CD8-positive, alpha-beta memory T cell (primary cell): ENCODE data around the gene MS4A8. TPM values are rescaled to one million over a fixed set of nuclear protein-coding genes. Genes with fewer than 3 reads are reported as not detected.
"Not testable (repeated sequence)": the region's sequence is repeated elsewhere in the genome, so short reads cannot be mapped to it uniquely, and the experiment has no call there.

Experiments used
- CTCF ChIA-PET: fragments of 350-600 bp; sonication (Branson Sonifier 250); formaldehyde crosslinking; loops from one replicate; lab custom pipeline; 2021; ENCODE audit warnings: antibody characterized with exemption; lab: Charles Lee
- POLR2A ChIA-PET: fragments of 350-600 bp; sonication (Branson Sonifier 250); formaldehyde crosslinking; loops from one replicate; lab custom pipeline; 2021; ENCODE audit warnings: antibody characterized with exemption; lab: Charles Lee
- DNase-seq, 5 donors: peaks; one replicate each; pipeline versions ENCODE4 v3.0.0 to v3.0.0-alpha.2; 2020 to 2022; ENCODE audit warnings: mixed read lengths in 1 of 5
- H3K27ac ChIP-seq: one replicate; pipeline ENCODE4 v1.7.0; 2013; ENCODE audit warnings: low read depth, mild to moderate bottlenecking, low read length, moderate library complexity
- H3K27me3 ChIP-seq: 2 replicates; pipeline ENCODE4 v1.7.0; 2013; ENCODE audit warnings: low read length, mild to moderate bottlenecking; ENCODE audit not compliant: insufficient read depth, poor library complexity, severe bottlenecking
- H3K36me3 ChIP-seq: 2 replicates; pipeline ENCODE4 v1.7.0; 2013; ENCODE audit warnings: mild to moderate bottlenecking, low read length, moderate library complexity; ENCODE audit not compliant: insufficient read depth
- H3K4me1 ChIP-seq: 2 replicates; pipeline ENCODE4 v1.7.0; 2013; ENCODE audit warnings: mild to moderate bottlenecking, low read length, moderate library complexity; ENCODE audit not compliant: insufficient read depth
- H3K4me3 ChIP-seq: 2 replicates; pipeline ENCODE4 v1.7.0; 2013; ENCODE audit warnings: mild to moderate bottlenecking, low read length
- H3K9me3 ChIP-seq: 2 replicates; pipeline ENCODE4 v1.7.0; 2013; ENCODE audit warnings: mild to moderate bottlenecking, low read length
- H3K27ac Mint-ChIP-seq, 8 donors: one replicate each; pipeline ENCODE4 v1.8.0; 2020 to 2021; ENCODE audit warnings: mixed read lengths in 8 of 8, mild to moderate bottlenecking in 6 of 8, inconsistent platforms in 3 of 8, moderate library complexity in 3 of 8
- H3K27me3 Mint-ChIP-seq, 2 donors: one replicate each; pipeline ENCODE4 v1.8.0; 2020 to 2021; ENCODE audit warnings: mixed read lengths in 2 of 2, mild to moderate bottlenecking in 1 of 2, moderate library complexity in 1 of 2
- H3K36me3 Mint-ChIP-seq, 3 donors: one replicate each; pipeline ENCODE4 v1.8.0; 2020 to 2021; ENCODE audit warnings: mixed read lengths in 3 of 3, inconsistent platforms in 1 of 3, mild to moderate bottlenecking in 1 of 3
- H3K4me1 Mint-ChIP-seq, 3 donors: one replicate each; pipeline ENCODE4 v1.8.0; 2020 to 2021; ENCODE audit warnings: mixed read lengths in 3 of 3, inconsistent platforms in 1 of 3, mild to moderate bottlenecking in 1 of 3
- H3K4me3 Mint-ChIP-seq, 7 donors: one replicate each; pipeline ENCODE4 v1.8.0; 2020 to 2021; ENCODE audit warnings: mixed read lengths in 7 of 7, mild to moderate bottlenecking in 6 of 7, moderate library complexity in 4 of 7, inconsistent platforms in 2 of 7
- H3K9me3 Mint-ChIP-seq, 5 donors: one replicate each; pipeline ENCODE4 v1.8.0; 2020 to 2022; ENCODE audit warnings: mixed read lengths in 5 of 5, mild to moderate bottlenecking in 3 of 5, moderate library complexity in 2 of 5, inconsistent platforms in 1 of 5
- polyA plus RNA-seq: library from polyadenylated mRNA; unstranded; fragments of 300-500 nt; fragmentation: Illumina TruSeq; gene quantifications from one replicate; pipeline ENCODE4 v1.2.3, GENCODE V29; 2021
- total RNA-seq, 2 experiments: library from RNA; stranded (reverse); gene quantifications; one replicate each; pipeline ENCODE4 v1.2.3, GENCODE V29; 2021

The MS4A8 gene
- total and polyA plus RNA-seq, 3 experiments from 2014 or later: not detected

GRCh38 chr11:60748225-60748624 is 48.8 kb downstream of the MS4A8 start:
- Histone ChIP-seq H3K27me3 (no peaks in the 10 kb centered on the region), H3K4me1 (no peaks in the 10 kb centered on the region), H3K9me3 (no peaks in the 10 kb centered on the region), H3K4me3 (no peak overlapping the region), H3K36me3 (no peaks in the 10 kb centered on the region), H3K27ac (no peak overlapping the region)
- Mint-ChIP-seq H3K9me3 (peaks cover 0 to 4% (median 0%) of the 10 kb centered on the region in 5 donors), H3K4me1 (no peaks in the 10 kb centered on the region), H3K36me3 (peaks cover 0 to 3% (median 0%) of the 10 kb centered on the region in 3 donors), H3K27ac (no peak overlapping the region), H3K4me3 (no peak overlapping the region), H3K27me3 (peaks cover 30 to 45% of the 10 kb centered on the region in 2 donors)
- ChIA-PET CTCF (no interaction called here), POLR2A (no interaction called here)
- DNase-seq: no peak

- H3K4me1 Mint-ChIP-seq: no peaks in the 10 kb centered on the region
- Histone ChIP-seq H3K36me3 (no peaks in the 10 kb centered on the region), H3K4me1 (no peaks in the 10 kb centered on the region), H3K27me3 (no peaks in the 10 kb centered on the region), H3K27ac (no peak overlapping the region), H3K4me3 (no peak overlapping the region), H3K9me3 (no peaks in the 10 kb centered on the region)
- H3K9me3 Mint-ChIP-seq: peaks cover 0 to 4% (median 0%) of the 10 kb centered on the region in 5 donors
- peaks cover 0 to 3% (median 0%) of the 10 kb centered on the region in 3 donors for H3K36me3 Mint-ChIP-seq
- ChIA-PET POLR2A (no interaction called here), CTCF (no interaction called here)
- DNase-seq: no peak
- peaks cover 29 to 44% of the 10 kb centered on the region in 2 donors for H3K27me3 Mint-ChIP-seq
- peak overlapping the region in 1 of 8 donors; percentile 75 for H3K27ac Mint-ChIP-seq
- H3K4me3 Mint-ChIP-seq: no peak overlapping the region
Observed at GRCh38 chr11:60748821-60749220, 49.4 kb downstream of the MS4A8 start.

GRCh38 chr11:60750911-60751310 is 51.5 kb downstream of the MS4A8 start:
- no peaks in the 10 kb centered on the region for H3K4me1 ChIP-seq
- DNase-seq: no peak
- ChIA-PET CTCF (no interaction called here), POLR2A (no interaction called here)
- Mint-ChIP-seq H3K36me3 (peaks cover 0 to 3% (median 0%) of the 10 kb centered on the region in 3 donors), H3K27ac (no peak overlapping the region), H3K9me3 (no peaks in the 10 kb centered on the region), H3K27me3 (peaks cover 25 to 40% of the 10 kb centered on the region in 2 donors), H3K4me3 (no peak overlapping the region), H3K4me1 (no peaks in the 10 kb centered on the region)
- no peak overlapping the region for H3K4me3 ChIP-seq
- no peak overlapping the region for H3K27ac ChIP-seq
- H3K36me3 ChIP-seq: no peaks in the 10 kb centered on the region
- H3K27me3 ChIP-seq: no peaks in the 10 kb centered on the region
- H3K9me3 ChIP-seq: no peaks in the 10 kb centered on the region

GRCh38 chr11:60753309-60753708 is 53.9 kb downstream of the MS4A8 start:
- no peaks in the 10 kb centered on the region for H3K4me1 Mint-ChIP-seq
- DNase-seq: no peak
- Histone ChIP-seq H3K4me1 (no peaks in the 10 kb centered on the region), H3K4me3 (no peak overlapping the region), H3K36me3 (no peaks in the 10 kb centered on the region), H3K27ac (no peak overlapping the region), H3K9me3 (no peaks in the 10 kb centered on the region), H3K27me3 (no peaks in the 10 kb centered on the region)
- no peak overlapping the region for H3K4me3 Mint-ChIP-seq
- no peak overlapping the region for H3K27ac Mint-ChIP-seq
- no peaks in the 10 kb centered on the region for H3K9me3 Mint-ChIP-seq
- H3K27me3 Mint-ChIP-seq: peaks cover 35 to 57% of the 10 kb centered on the region in 2 donors
- H3K36me3 Mint-ChIP-seq: no peaks in the 10 kb centered on the region
- POLR2A ChIA-PET: no interaction called here
- CTCF ChIA-PET: no interaction called here

- no peak for DNase-seq
- no peaks in the 10 kb centered on the region for H3K4me1 ChIP-seq
- peaks cover 37 to 69% of the 10 kb centered on the region in 2 donors for H3K27me3 Mint-ChIP-seq
- H3K27ac Mint-ChIP-seq: no peak overlapping the region
- no peak overlapping the region for H3K27ac ChIP-seq
- H3K9me3 Mint-ChIP-seq: no peaks in the 10 kb centered on the region
- no peak overlapping the region for H3K4me3 ChIP-seq
- H3K4me3 Mint-ChIP-seq: no peak overlapping the region
- no peaks in the 10 kb centered on the region for H3K4me1 Mint-ChIP-seq
- H3K36me3 ChIP-seq: no peaks in the 10 kb centered on the region
- H3K36me3 Mint-ChIP-seq: no peaks in the 10 kb centered on the region
- no peaks in the 10 kb centered on the region for H3K9me3 ChIP-seq
- CTCF ChIA-PET: no interaction called here
- POLR2A ChIA-PET: no interaction called here
- H3K27me3 ChIP-seq: no peaks in the 10 kb centered on the region
Observed at GRCh38 chr11:60754887-60755286, 55.5 kb downstream of the MS4A8 start.

- POLR2A ChIA-PET: no interaction called here
- Histone ChIP-seq H3K9me3 (no peaks in the 10 kb centered on the region), H3K4me3 (no peak within 1 kb of the TSS), H3K27me3 (no peaks in the 10 kb centered on the region), H3K4me1 (no peaks in the 10 kb centered on the region), H3K36me3 (no peaks in the 10 kb centered on the region), H3K27ac (no peak within 1 kb of the TSS)
- no peak for DNase-seq
- Mint-ChIP-seq H3K4me1 (no peaks in the 10 kb centered on the region), H3K9me3 (no peaks in the 10 kb centered on the region), H3K27me3 (peaks cover 32 to 74% of the 10 kb centered on the region in 2 donors), H3K4me3 (no peak within 1 kb of the TSS), H3K27ac (no peak within 1 kb of the TSS), H3K36me3 (no peaks in the 10 kb centered on the region)
- CTCF ChIA-PET: interaction anchor here (1.3 kb wide), 1 partner anchor 9 kb away, joined by 4 read pairs; no protein-coding TSS in a partner anchor
Observed at GRCh38 chr11:60756307-60757032, 57.1 kb downstream of the MS4A8 start, which contains the start of gene MS4A15. Gene MS4A15 (plus strand): TSS chr11:60756867. CDS start chr11:60763734, 6,867 bp downstream.

GRCh38 chr11:60757231-60757800 is 57.9 kb downstream of the MS4A8 start:
- Histone ChIP-seq H3K9me3 (no peaks in the 10 kb centered on the region), H3K36me3 (no peaks in the 10 kb centered on the region), H3K4me1 (no peaks in the 10 kb centered on the region), H3K27me3 (no peaks in the 10 kb centered on the region), H3K4me3 (no peak overlapping the region), H3K27ac (no peak overlapping the region)
- CTCF ChIA-PET: interaction anchor here (1.3 kb wide), 1 partner anchor 8 kb away, joined by 4 read pairs; no protein-coding TSS in a partner anchor
- Mint-ChIP-seq H3K4me3 (no peak overlapping the region), H3K27me3 (peaks cover 24 to 76% of the 10 kb centered on the region in 2 donors), H3K27ac (no peak overlapping the region), H3K4me1 (no peaks in the 10 kb centered on the region), H3K36me3 (no peaks in the 10 kb centered on the region), H3K9me3 (no peaks in the 10 kb centered on the region)
- POLR2A ChIA-PET: no interaction called here
- DNase-seq: no peak

GRCh38 chr11:60758671-60759070 is 59.3 kb downstream of the MS4A8 start:
- DNase-seq, H3K36me3 Mint-ChIP-seq, H3K4me3 Mint-ChIP-seq, CTCF ChIA-PET, H3K9me3 Mint-ChIP-seq, H3K4me1 Mint-ChIP-seq, H3K9me3 ChIP-seq, H3K27ac ChIP-seq, H3K36me3 ChIP-seq, H3K4me1 ChIP-seq, H3K27me3 ChIP-seq, H3K4me3 ChIP-seq, POLR2A ChIA-PET: not testable (repeated sequence)
- H3K27me3 Mint-ChIP-seq: peaks cover 23 to 75% of the 10 kb centered on the region in 2 donors
- peak overlapping the region in 1 of 8 donors; percentile 15 for H3K27ac Mint-ChIP-seq
